CD4-positive, alpha-beta T cell treated with Interleukin-4 for 1 hour (primary cell): ENCODE data around the gene XPR1.

Source experiments
- DNase-seq, 2 donors: peaks; one replicate each; pipeline ENCODE4 v3.0.0-alpha.2; 2020 to 2022

The XPR1 gene

GRCh38 chr1:180936110-180937011 is 304.5 kb downstream of the XPR1 start:
- no peak for DNase-seq

DNA sequence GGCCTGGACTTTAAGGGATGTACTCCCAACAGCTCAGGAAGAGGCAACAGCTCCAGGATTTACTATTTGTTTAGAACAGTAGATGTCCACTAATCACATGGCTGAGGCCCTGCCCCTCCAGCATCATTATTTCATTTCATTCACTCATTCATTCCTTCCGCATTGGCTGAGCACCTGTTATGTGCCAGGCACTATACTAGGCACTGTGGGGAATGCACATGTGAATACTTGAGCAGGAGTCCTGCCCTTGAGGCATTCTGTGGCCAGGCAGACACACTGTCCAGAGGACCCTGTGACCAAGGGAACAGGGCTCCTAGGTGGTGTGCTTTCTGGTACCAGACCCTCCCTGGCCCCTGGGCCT is 305.2 kb downstream of the XPR1 start:
- DNase-seq = no peak

DNA sequence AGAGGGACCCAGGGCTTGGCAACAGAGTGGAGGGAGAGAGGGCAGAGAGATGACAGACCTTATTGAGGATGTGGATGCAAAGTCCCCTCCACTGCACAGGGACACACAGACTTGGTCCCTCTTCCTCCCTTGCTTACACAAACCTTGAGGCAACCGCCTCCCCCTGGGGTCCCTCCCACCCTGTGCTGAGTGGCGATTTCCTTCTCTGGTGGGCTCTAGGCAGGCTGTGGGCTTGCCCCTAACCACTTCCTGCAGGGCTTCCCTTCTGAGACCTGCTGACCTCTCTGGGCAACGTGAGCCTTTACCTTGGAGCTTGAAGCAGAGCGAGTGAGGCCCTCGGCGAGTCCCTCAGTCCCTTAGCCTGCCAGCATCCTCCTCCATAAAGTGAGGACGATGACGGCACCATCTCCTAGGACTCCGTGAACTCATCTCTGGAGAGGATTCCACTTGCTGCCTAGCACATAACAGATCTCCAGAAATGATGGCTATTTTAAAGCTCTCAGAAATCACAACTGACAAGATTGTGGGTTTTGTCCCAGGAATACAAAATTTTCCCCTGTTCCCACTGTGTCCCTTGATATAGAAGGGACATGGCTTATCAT is 305.9 kb downstream of the XPR1 start:
- no peak for DNase-seq

GRCh38 chr1:180939073-180939710 is 307.4 kb downstream of the XPR1 start:
- no peak for DNase-seq

- DNase-seq = no peak
Observed at GRCh38 chr1:180939711-180940103, 307.9 kb downstream of the XPR1 start.
